Progenitor cell of endocrine pancreas (in vitro differentiated cells): ENCODE results near the gene RBM43. TPM values are rescaled to one million over a fixed set of nuclear protein-coding genes. Genes with fewer than 3 reads are reported as not detected.

Source experiments
- DNase-seq: peaks from one replicate; pipeline ENCODE4 v3.0.0; 2021; ENCODE audit warnings: low spot score; ENCODE audit not compliant: unreplicated experiment
- H3K27ac Mint-ChIP-seq: 2 replicates; pipeline ENCODE4 v1.8.0; 2021; ENCODE audit warnings: mild to moderate bottlenecking, moderate library complexity, mixed read lengths
- H3K27me3 Mint-ChIP-seq: 2 replicates; pipeline ENCODE4 v1.8.0; 2021; ENCODE audit warnings: mixed read lengths
- H3K36me3 Mint-ChIP-seq: 2 replicates; pipeline ENCODE4 v1.8.0; 2022; ENCODE audit warnings: mixed read lengths; ENCODE audit not compliant: insufficient read depth
- H3K4me1 Mint-ChIP-seq: 2 replicates; pipeline ENCODE4 v1.8.0; 2021; ENCODE audit warnings: low read depth, mixed read lengths
- H3K4me3 Mint-ChIP-seq: 2 replicates; pipeline ENCODE4 v1.8.0; 2021; ENCODE audit warnings: low read depth, mild to moderate bottlenecking, moderate library complexity, mixed read lengths
- H3K9me3 Mint-ChIP-seq: 2 replicates; pipeline ENCODE4 v1.8.0; 2021; ENCODE audit warnings: low read depth, mixed read lengths
- CTCF ChIP-seq: fragments of 200-600 bp; sonication (generic); IDR thresholded peaks from one replicate; pipeline ENCODE4 v1.5.0; 2021; ENCODE audit warnings: antibody characterized with exemption, mild to moderate bottlenecking; ENCODE audit not compliant: unreplicated experiment
- total RNA-seq: library from RNA; stranded (reverse); gene quantifications from 2 replicates; pipeline ENCODE4 v1.2.1, GENCODE V29; 2021

The RBM43 gene
- total RNA-seq, 1 donor from 2014 or later, result 4.6 TPM

GRCh38 chr2:151228847-151229512 lies 32.7 kb downstream of the RBM43 start:
- Mint-ChIP-seq H3K4me1 (peaks cover 4% of the 10 kb centered on the region), H3K4me3 (no peak overlapping the region), H3K36me3 (no peaks in the 10 kb centered on the region), H3K9me3 (peaks cover 11% of the 10 kb centered on the region), H3K27me3 (no peaks in the 10 kb centered on the region), H3K27ac (no peak overlapping the region)
- no peak for DNase-seq
- TF ChIP-seq CTCF, result no peak

GRCh38 chr2:151217343-151217742 lies 44.3 kb downstream of the RBM43 start:
- H3K4me1 Mint-ChIP-seq, result no peaks in the 10 kb centered on the region
- no peak for TF ChIP-seq CTCF
- no peaks in the 10 kb centered on the region for H3K36me3 Mint-ChIP-seq
- DNase-seq, result no peak
- no peak overlapping the region for H3K4me3 Mint-ChIP-seq
- H3K27me3 Mint-ChIP-seq, result no peaks in the 10 kb centered on the region
- H3K9me3 Mint-ChIP-seq, result no peaks in the 10 kb centered on the region
- H3K27ac Mint-ChIP-seq, result no peak overlapping the region

GRCh38 chr2:151207100-151207499 lies 54.6 kb downstream of the RBM43 start:
- Mint-ChIP-seq H3K27me3 (no peaks in the 10 kb centered on the region), H3K9me3 (no peaks in the 10 kb centered on the region), H3K4me1 (peaks cover 5% of the 10 kb centered on the region), H3K4me3 (no peak overlapping the region), H3K36me3 (no peaks in the 10 kb centered on the region), H3K27ac (no peak overlapping the region)
- no peak for TF ChIP-seq CTCF
- DNase-seq, result no peak

- no peaks in the 10 kb centered on the region for H3K36me3 Mint-ChIP-seq
- no peaks in the 10 kb centered on the region for H3K9me3 Mint-ChIP-seq
- no peaks in the 10 kb centered on the region for H3K27me3 Mint-ChIP-seq
- H3K4me3 Mint-ChIP-seq, result no peak overlapping the region
- no peak overlapping the region for H3K27ac Mint-ChIP-seq
- H3K4me1 Mint-ChIP-seq, result peaks cover 5% of the 10 kb centered on the region
- TF ChIP-seq CTCF, result no peak
- no peak for DNase-seq
Measured at GRCh38 chr2:151206446-151206968, 55.2 kb downstream of the RBM43 start.

GRCh38 chr2:151205571-151205970 lies 56.1 kb downstream of the RBM43 start:
- Mint-ChIP-seq H3K9me3 (no peaks in the 10 kb centered on the region), H3K27ac (no peak overlapping the region), H3K27me3 (no peaks in the 10 kb centered on the region), H3K4me3 (no peak overlapping the region), H3K36me3 (no peaks in the 10 kb centered on the region), H3K4me1 (peaks cover 9% of the 10 kb centered on the region)
- TF ChIP-seq CTCF, result no peak
- no peak for DNase-seq
